WTC11 (cell line): ENCODE measurements around the gene HOXA7. TPM values are rescaled to one million over a fixed set of nuclear protein-coding genes. Genes with fewer than 3 reads are reported as not detected.

Source experiments
- ATAC-seq: fragments of 200-7000 bp; cut with Tn5 transposase; 2 replicates; pipeline ENCODE4 v1.10.0; 2021; ENCODE audit warnings: mild to moderate bottlenecking, moderate library complexity
- CTCF ChIA-PET: fragments of 300-600 bp; sonication (Branson Sonifier 250); formaldehyde crosslinking; loops from one replicate; lab custom pipeline; 2021; ENCODE audit warnings: antibody characterized with exemption; lab: Charles Lee
- POLR2A ChIA-PET: fragments of 350-600 bp; sonication (Branson Sonifier 250); formaldehyde crosslinking; loops from one replicate; lab custom pipeline; 2021; ENCODE audit warnings: antibody characterized with exemption; lab: Charles Lee
- DNase-seq: peaks from one replicate; pipeline ENCODE4 v3.0.0; 2021; ENCODE audit warnings: low spot score
- H3K27ac Mint-ChIP-seq: 2 replicates; pipeline ENCODE4 v1.8.0; 2021; ENCODE audit warnings: mixed read lengths
- H3K27me3 Mint-ChIP-seq: 2 replicates; pipeline ENCODE4 v1.8.0; 2021; ENCODE audit warnings: low read depth, mild to moderate bottlenecking, moderate library complexity, mixed read lengths
- H3K36me3 Mint-ChIP-seq: 2 replicates; pipeline ENCODE4 v1.8.0; 2021; ENCODE audit warnings: mixed read lengths
- H3K4me1 Mint-ChIP-seq: 2 replicates; pipeline ENCODE4 v1.8.0; 2022; ENCODE audit warnings: mixed read lengths
- H3K4me3 Mint-ChIP-seq: 2 replicates; pipeline ENCODE4 v1.8.0; 2021; ENCODE audit warnings: mild to moderate bottlenecking, moderate library complexity, mixed read lengths
- H3K9me3 Mint-ChIP-seq: 2 replicates; pipeline ENCODE4 v1.8.0; 2021; ENCODE audit warnings: mixed read lengths
- ATF1 ChIP-seq: sonication (generic); formaldehyde crosslinking; IDR thresholded peaks from 2 replicates; pipeline ENCODE4 v1.8.1; 2023; ENCODE audit warnings: mild to moderate bottlenecking, moderate library complexity, missing genetic modification reagents
- ATF2 ChIP-seq: sonication (generic); formaldehyde crosslinking; IDR thresholded peaks from 2 replicates; pipeline ENCODE4 v1.8.1; 2022; ENCODE audit warnings: low read depth, missing genetic modification reagents, borderline replicate concordance
- JAZF1 ChIP-seq: fragments of 250-450 bp; sonication (Bioruptor Pico); IDR thresholded peaks from 2 replicates; pipeline ENCODE4 v1.9.0; 2021; ENCODE audit warnings: moderate library complexity, mild to moderate bottlenecking, inconsistent platforms
- MAX ChIP-seq: sonication (generic); formaldehyde crosslinking; IDR thresholded peaks from 2 replicates; pipeline ENCODE4 v1.8.0; 2022; ENCODE audit warnings: mild to moderate bottlenecking, missing genetic modification reagents
- NR2C2 ChIP-seq: sonication (generic); formaldehyde crosslinking; IDR thresholded peaks from 2 replicates; pipeline ENCODE4 v1.8.0; 2022; ENCODE audit warnings: mild to moderate bottlenecking, missing genetic modification reagents
- RELA ChIP-seq: sonication (generic); formaldehyde crosslinking; IDR thresholded peaks from 2 replicates; pipeline ENCODE4 v1.8.1; 2022; ENCODE audit warnings: missing genetic modification reagents, mild to moderate bottlenecking, borderline replicate concordance
- TEAD1 ChIP-seq: sonication (generic); formaldehyde crosslinking; IDR thresholded peaks from 2 replicates; pipeline ENCODE4 v1.8.0; 2022; ENCODE audit warnings: mild to moderate bottlenecking, missing genetic modification reagents
- TEAD4 ChIP-seq: sonication (generic); formaldehyde crosslinking; IDR thresholded peaks from 2 replicates; pipeline ENCODE4 v1.8.0; 2022; ENCODE audit warnings: mild to moderate bottlenecking, missing genetic modification reagents
- ZMAT4 ChIP-seq: fragments of 250-450 bp; sonication (Bioruptor Pico); IDR thresholded peaks from 2 replicates; pipeline ENCODE4 v1.9.0; 2021; ENCODE audit warnings: mild to moderate bottlenecking
- total RNA-seq: library from RNA; stranded (reverse); gene quantifications from 3 replicates; pipeline ENCODE4 v1.2.3, GENCODE V29; 2021
- TF ChIP-seq, protein P1 (sequence below): sonication (generic); formaldehyde crosslinking; IDR thresholded peaks from 2 replicates; pipeline ENCODE4 v1.8.1; 2023; ENCODE audit warnings: mild to moderate bottlenecking, missing genetic modification reagents, moderate library complexity
- TF ChIP-seq, protein P2 (sequence below): sonication (generic); formaldehyde crosslinking; IDR thresholded peaks from 2 replicates; pipeline ENCODE4 v1.8.0; 2022; ENCODE audit warnings: mild to moderate bottlenecking, missing genetic modification reagents
- TF ChIP-seq, protein P3 (sequence below): sonication (generic); formaldehyde crosslinking; IDR thresholded peaks from 2 replicates; pipeline ENCODE4 v1.8.0; 2023; ENCODE audit warnings: missing genetic modification reagents
- TF ChIP-seq, protein P4 (sequence below): fragments of 250-450 bp; sonication (Bioruptor Pico); IDR thresholded peaks from 2 replicates; pipeline ENCODE4 v2.1.2; 2022; ENCODE audit warnings: mild to moderate bottlenecking, moderate library complexity

HOXA7 gene
- total RNA-seq, 1 experiment from 2014 or later, result not detected

- Mint-ChIP-seq H3K9me3 (no peaks in the 10 kb centered on the region), H3K27ac (no peak overlapping the region), H3K36me3 (no peaks in the 10 kb centered on the region), H3K4me3 (no peak overlapping the region), H3K4me1 (peaks cover 24% of the 10 kb centered on the region), H3K27me3 (peaks cover 100% of the 10 kb centered on the region)
- CTCF ChIA-PET, result interaction anchor here (2.3 to 4.0 kb wide), 3 partner anchors 12 to 31 kb away, joined by 8 to 74 read pairs (median 46); no protein-coding TSS in a partner anchor
- DNase-seq (no peak), ATAC-seq (no peak)
- POLR2A ChIA-PET, result no interaction called here
- no peak for TF ChIP-seq JAZF1 (CRISPR knock-in tag)
- TF ChIP-seq TEAD4 (CRISPR knock-in tag), result no peak
- no peak for TF ChIP-seq TEAD1 (CRISPR knock-in tag)
- TF ChIP-seq ATF2, result no peak
- TF ChIP-seq NR2C2 (CRISPR knock-in tag), result no peak
These were observed 7.5 kb downstream of the HOXA7 start for GRCh38 chr7:27148756-27149641.

DNA sequence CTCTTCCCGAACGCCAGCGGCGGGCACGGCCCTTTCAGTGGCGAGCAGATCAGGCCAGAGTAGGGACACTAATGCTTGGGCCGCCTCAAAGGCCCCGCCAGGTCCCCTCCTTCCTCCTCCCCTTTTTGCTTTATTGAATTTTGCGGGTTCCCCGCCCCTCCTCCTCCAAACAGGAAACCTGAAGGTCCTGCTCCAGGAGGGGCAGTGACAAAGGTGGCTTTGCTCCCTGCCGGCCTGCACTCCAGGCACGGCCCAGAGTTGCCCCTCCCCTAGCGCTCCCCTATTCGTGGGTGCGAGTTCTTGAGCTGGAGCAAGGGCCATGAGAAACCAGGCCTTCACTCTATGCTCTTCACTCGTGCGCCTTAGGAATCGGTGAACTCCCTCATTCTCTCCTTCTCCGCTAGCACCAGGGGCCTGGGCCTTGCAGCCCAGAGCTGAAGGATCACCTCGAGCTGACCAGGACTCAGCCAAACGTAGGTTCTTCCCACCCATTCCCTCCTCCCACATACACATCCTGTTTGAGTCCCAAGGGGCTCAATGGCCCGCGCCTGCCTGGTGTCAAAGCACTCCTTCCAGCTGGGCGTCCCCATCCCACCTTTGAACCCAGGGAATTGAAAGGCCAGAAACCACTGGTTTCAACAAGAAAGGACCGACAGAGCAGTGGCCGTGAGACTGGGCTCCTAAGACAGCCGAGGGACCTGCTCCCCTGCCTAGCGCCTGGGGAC lies 8.3 kb downstream of the HOXA7 start:
- H3K36me3 Mint-ChIP-seq, result no peaks in the 10 kb centered on the region
- no peak for ATAC-seq

GRCh38 chr7:27147199-27148030 lies 9.1 kb downstream of the HOXA7 start, which contains the start of gene HOXA6:
Gene HOXA6 (minus strand): TSS chr7:27147774. CDS start chr7:27147749, 25 bp downstream.
- peaks cover 100% of the 10 kb centered on the region for H3K27me3 Mint-ChIP-seq
- H3K4me1 Mint-ChIP-seq, result peaks cover 31% of the 10 kb centered on the region
- CTCF ChIA-PET, result interaction anchor here (2.3 to 3.5 kb wide), 2 partner anchors 14 to 32 kb away, joined by 8 to 46 read pairs; no protein-coding TSS in a partner anchor
- H3K9me3 Mint-ChIP-seq, result no peaks in the 10 kb centered on the region
- peak; percentile 38 for DNase-seq
- H3K27ac Mint-ChIP-seq, result no peak within 1 kb of the TSS
- TF ChIP-seq, protein P1, sequence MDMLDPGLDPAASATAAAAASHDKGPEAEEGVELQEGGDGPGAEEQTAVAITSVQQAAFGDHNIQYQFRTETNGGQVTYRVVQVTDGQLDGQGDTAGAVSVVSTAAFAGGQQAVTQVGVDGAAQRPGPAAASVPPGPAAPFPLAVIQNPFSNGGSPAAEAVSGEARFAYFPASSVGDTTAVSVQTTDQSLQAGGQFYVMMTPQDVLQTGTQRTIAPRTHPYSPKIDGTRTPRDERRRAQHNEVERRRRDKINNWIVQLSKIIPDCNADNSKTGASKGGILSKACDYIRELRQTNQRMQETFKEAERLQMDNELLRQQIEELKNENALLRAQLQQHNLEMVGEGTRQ (CRISPR knock-in tag), result peak; percentile 52
- TF ChIP-seq, protein P2, sequence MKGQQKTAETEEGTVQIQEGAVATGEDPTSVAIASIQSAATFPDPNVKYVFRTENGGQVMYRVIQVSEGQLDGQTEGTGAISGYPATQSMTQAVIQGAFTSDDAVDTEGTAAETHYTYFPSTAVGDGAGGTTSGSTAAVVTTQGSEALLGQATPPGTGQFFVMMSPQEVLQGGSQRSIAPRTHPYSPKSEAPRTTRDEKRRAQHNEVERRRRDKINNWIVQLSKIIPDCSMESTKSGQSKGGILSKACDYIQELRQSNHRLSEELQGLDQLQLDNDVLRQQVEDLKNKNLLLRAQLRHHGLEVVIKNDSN, result 0 out of 2 replicates have a peak, but pooled peaks have one; percentile 25
- TF ChIP-seq, protein P3, sequence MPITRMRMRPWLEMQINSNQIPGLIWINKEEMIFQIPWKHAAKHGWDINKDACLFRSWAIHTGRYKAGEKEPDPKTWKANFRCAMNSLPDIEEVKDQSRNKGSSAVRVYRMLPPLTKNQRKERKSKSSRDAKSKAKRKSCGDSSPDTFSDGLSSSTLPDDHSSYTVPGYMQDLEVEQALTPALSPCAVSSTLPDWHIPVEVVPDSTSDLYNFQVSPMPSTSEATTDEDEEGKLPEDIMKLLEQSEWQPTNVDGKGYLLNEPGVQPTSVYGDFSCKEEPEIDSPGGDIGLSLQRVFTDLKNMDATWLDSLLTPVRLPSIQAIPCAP (CRISPR knock-in tag), result no peak
- 0 out of 2 replicates have a peak, but pooled peaks have one; percentile 13 for TF ChIP-seq MAX (CRISPR knock-in tag)
- TF ChIP-seq, all 79 proteins: peak for 3
- ATAC-seq, result no peak
- H3K4me3 Mint-ChIP-seq, result peak within 1 kb of the TSS; percentile 65
- no peaks in the 10 kb centered on the region for H3K36me3 Mint-ChIP-seq
- POLR2A ChIA-PET, result no interaction called here

More for the DNA sequence above, 8.3 kb downstream of the HOXA7 start:
- Mint-ChIP-seq H3K9me3 (no peaks in the 10 kb centered on the region), H3K4me1 (peaks cover 26% of the 10 kb centered on the region), H3K27ac (no peak overlapping the region), H3K4me3 (peak overlapping the region; percentile 65), H3K27me3 (peaks cover 100% of the 10 kb centered on the region)
- POLR2A ChIA-PET, result no interaction called here
- CTCF ChIA-PET, result interaction anchor here (2.3 to 3.5 kb wide), 2 partner anchors 13 to 32 kb away, joined by 8 to 46 read pairs; no protein-coding TSS in a partner anchor
- no peak for DNase-seq
- TF ChIP-seq RELA, result no peak
- no peak for TF ChIP-seq ATF1 (CRISPR knock-in tag)
- no peak for TF ChIP-seq ZMAT4 (CRISPR knock-in tag)
- TF ChIP-seq, protein P4, sequence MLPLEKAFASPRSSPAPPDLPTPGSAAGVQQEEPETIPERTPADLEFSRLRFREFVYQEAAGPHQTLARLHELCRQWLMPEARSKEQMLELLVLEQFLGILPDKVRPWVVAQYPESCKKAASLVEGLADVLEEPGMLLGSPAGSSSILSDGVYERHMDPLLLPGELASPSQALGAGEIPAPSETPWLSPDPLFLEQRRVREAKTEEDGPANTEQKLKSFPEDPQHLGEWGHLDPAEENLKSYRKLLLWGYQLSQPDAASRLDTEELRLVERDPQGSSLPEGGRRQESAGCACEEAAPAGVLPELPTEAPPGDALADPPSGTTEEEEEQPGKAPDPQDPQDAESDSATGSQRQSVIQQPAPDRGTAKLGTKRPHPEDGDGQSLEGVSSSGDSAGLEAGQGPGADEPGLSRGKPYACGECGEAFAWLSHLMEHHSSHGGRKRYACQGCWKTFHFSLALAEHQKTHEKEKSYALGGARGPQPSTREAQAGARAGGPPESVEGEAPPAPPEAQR (CRISPR knock-in tag), result no peak
